ENCODE data around the gene DPH3. TPM values are rescaled to one million over a fixed set of nuclear protein-coding genes. Genes with fewer than 3 reads are reported as not detected.

DPH3 gene
- total and polyA plus RNA-seq, 2 experiments from 2014 or later, result 15.3 to 84.3 TPM

DNA sequence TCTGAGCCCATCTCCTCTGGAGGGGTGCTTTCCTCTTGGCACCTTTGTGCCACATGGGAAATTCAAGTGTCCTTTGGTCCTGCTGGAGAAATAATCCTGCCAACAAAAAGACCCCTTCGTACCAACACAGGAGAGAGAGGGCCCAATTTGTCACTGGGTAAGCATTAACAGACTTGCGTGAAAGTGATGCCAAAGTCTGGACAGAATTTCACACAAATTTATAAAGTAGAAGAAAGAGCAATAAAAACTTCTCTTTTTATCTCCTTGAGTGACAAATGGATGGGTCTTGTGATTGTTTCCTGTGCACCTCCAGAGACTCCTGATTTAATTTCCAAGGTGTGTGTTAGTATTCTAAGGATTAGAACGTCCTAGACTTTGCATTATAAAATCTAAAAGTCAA is 14.9 kb downstream of the DPH3 start (continued):
- TF ChIP-seq, protein P1, sequence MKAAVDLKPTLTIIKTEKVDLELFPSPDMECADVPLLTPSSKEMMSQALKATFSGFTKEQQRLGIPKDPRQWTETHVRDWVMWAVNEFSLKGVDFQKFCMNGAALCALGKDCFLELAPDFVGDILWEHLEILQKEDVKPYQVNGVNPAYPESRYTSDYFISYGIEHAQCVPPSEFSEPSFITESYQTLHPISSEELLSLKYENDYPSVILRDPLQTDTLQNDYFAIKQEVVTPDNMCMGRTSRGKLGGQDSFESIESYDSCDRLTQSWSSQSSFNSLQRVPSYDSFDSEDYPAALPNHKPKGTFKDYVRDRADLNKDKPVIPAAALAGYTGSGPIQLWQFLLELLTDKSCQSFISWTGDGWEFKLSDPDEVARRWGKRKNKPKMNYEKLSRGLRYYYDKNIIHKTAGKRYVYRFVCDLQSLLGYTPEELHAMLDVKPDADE (IDR thresholded peaks at IDR 0.05), result no peak
- TF ChIP-seq, protein P2, sequence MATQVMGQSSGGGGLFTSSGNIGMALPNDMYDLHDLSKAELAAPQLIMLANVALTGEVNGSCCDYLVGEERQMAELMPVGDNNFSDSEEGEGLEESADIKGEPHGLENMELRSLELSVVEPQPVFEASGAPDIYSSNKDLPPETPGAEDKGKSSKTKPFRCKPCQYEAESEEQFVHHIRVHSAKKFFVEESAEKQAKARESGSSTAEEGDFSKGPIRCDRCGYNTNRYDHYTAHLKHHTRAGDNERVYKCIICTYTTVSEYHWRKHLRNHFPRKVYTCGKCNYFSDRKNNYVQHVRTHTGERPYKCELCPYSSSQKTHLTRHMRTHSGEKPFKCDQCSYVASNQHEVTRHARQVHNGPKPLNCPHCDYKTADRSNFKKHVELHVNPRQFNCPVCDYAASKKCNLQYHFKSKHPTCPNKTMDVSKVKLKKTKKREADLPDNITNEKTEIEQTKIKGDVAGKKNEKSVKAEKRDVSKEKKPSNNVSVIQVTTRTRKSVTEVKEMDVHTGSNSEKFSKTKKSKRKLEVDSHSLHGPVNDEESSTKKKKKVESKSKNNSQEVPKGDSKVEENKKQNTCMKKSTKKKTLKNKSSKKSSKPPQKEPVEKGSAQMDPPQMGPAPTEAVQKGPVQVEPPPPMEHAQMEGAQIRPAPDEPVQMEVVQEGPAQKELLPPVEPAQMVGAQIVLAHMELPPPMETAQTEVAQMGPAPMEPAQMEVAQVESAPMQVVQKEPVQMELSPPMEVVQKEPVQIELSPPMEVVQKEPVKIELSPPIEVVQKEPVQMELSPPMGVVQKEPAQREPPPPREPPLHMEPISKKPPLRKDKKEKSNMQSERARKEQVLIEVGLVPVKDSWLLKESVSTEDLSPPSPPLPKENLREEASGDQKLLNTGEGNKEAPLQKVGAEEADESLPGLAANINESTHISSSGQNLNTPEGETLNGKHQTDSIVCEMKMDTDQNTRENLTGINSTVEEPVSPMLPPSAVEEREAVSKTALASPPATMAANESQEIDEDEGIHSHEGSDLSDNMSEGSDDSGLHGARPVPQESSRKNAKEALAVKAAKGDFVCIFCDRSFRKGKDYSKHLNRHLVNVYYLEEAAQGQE (IDR thresholded peaks at IDR 0.05; ENCODE audit: unreplicated experiment), result no peak

DNA sequence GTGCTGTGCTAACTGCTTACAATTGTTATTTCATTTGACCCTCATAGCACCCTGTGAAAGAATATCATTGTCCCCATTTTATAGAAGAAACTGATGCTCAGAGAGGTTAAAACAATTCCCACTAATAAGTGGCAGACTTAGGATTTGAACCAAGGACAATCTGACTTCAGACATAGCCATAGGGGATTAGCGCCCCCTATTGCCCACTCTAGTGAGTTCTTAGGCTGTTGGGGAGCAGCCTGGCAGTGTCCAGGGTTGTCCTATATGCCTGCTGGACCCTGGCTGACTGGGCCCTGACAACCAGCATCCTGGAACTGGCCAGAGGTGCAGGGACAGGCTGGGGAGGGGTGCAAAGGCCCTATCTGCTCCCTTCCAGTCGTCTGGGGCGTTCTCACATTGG is 15.4 kb downstream of the DPH3 start:
- Histone ChIP-seq H3K4me3 (no peak overlapping the region), H3K79me2 (replicated peaks; ENCODE audit: insufficient read depth) (no peaks in the 10 kb centered on the region)

More for the DNA sequence above, 15.4 kb downstream of the DPH3 start:
- Histone ChIP-seq H3F3A (replicated peaks; ENCODE audit: low read depth) (no peaks in the 10 kb centered on the region), H3K4me1 (ENCODE audit: insufficient read depth) (no peaks in the 10 kb centered on the region), H3K4me2 (no peak overlapping the region), H4K20me1 (replicated peaks; ENCODE audit: insufficient read depth) (no peaks in the 10 kb centered on the region; the same call in 1 of the 2 replicates), H2AFZ (no peak overlapping the region), H3K36me3 (ENCODE audit: insufficient read depth) (no peaks in the 10 kb centered on the region), H3K27ac (ENCODE audit: low read depth) (no peak overlapping the region), H3K27me3 (ENCODE audit: insufficient read depth) (no peaks in the 10 kb centered on the region), H3K9me2 (ENCODE audit: insufficient read depth) (no peaks in the 10 kb centered on the region)
- peaks cover 4% of the 10 kb centered on the region; the same call in 2 of the 3 replicates for H3K4me1 Mint-ChIP-seq
- DNase-seq (ENCODE audit: low spot score) (peak; percentile 86), ATAC-seq (peak; percentile 79)
- no peak overlapping the region for H3K4me3 Mint-ChIP-seq
- peaks cover 11% of the 10 kb centered on the region for H3K27me3 Mint-ChIP-seq (ENCODE audit: insufficient read depth, low read depth, poor library complexity)
- H3K36me3 Mint-ChIP-seq (ENCODE audit: low read depth), result no peaks in the 10 kb centered on the region
- TF ChIP-seq, protein P3, sequence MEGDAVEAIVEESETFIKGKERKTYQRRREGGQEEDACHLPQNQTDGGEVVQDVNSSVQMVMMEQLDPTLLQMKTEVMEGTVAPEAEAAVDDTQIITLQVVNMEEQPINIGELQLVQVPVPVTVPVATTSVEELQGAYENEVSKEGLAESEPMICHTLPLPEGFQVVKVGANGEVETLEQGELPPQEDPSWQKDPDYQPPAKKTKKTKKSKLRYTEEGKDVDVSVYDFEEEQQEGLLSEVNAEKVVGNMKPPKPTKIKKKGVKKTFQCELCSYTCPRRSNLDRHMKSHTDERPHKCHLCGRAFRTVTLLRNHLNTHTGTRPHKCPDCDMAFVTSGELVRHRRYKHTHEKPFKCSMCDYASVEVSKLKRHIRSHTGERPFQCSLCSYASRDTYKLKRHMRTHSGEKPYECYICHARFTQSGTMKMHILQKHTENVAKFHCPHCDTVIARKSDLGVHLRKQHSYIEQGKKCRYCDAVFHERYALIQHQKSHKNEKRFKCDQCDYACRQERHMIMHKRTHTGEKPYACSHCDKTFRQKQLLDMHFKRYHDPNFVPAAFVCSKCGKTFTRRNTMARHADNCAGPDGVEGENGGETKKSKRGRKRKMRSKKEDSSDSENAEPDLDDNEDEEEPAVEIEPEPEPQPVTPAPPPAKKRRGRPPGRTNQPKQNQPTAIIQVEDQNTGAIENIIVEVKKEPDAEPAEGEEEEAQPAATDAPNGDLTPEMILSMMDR (conservative IDR thresholded peaks at IDR 0.05; ENCODE audit: low read depth in 2 of 2), result peak; percentile 82 to 85
- TF ChIP-seq STAT1 (IDR thresholded peaks at IDR 0.05; ENCODE audit: unreplicated experiment), result no peak
- TF ChIP-seq CREB1 (CRISPR knock-in tag; IDR thresholded peaks at IDR 0.05; ENCODE audit: low read depth), result no peak
- no peak for TF ChIP-seq JUNB (IDR thresholded peaks at IDR 0.05; ENCODE audit: unreplicated experiment)
- TF ChIP-seq, protein P1 (IDR thresholded peaks at IDR 0.05), result no peak
- no peak for TF ChIP-seq POLR2AphosphoS5 (IDR thresholded peaks at IDR 0.05; ENCODE audit: low read depth)
- TF ChIP-seq, protein P4, sequence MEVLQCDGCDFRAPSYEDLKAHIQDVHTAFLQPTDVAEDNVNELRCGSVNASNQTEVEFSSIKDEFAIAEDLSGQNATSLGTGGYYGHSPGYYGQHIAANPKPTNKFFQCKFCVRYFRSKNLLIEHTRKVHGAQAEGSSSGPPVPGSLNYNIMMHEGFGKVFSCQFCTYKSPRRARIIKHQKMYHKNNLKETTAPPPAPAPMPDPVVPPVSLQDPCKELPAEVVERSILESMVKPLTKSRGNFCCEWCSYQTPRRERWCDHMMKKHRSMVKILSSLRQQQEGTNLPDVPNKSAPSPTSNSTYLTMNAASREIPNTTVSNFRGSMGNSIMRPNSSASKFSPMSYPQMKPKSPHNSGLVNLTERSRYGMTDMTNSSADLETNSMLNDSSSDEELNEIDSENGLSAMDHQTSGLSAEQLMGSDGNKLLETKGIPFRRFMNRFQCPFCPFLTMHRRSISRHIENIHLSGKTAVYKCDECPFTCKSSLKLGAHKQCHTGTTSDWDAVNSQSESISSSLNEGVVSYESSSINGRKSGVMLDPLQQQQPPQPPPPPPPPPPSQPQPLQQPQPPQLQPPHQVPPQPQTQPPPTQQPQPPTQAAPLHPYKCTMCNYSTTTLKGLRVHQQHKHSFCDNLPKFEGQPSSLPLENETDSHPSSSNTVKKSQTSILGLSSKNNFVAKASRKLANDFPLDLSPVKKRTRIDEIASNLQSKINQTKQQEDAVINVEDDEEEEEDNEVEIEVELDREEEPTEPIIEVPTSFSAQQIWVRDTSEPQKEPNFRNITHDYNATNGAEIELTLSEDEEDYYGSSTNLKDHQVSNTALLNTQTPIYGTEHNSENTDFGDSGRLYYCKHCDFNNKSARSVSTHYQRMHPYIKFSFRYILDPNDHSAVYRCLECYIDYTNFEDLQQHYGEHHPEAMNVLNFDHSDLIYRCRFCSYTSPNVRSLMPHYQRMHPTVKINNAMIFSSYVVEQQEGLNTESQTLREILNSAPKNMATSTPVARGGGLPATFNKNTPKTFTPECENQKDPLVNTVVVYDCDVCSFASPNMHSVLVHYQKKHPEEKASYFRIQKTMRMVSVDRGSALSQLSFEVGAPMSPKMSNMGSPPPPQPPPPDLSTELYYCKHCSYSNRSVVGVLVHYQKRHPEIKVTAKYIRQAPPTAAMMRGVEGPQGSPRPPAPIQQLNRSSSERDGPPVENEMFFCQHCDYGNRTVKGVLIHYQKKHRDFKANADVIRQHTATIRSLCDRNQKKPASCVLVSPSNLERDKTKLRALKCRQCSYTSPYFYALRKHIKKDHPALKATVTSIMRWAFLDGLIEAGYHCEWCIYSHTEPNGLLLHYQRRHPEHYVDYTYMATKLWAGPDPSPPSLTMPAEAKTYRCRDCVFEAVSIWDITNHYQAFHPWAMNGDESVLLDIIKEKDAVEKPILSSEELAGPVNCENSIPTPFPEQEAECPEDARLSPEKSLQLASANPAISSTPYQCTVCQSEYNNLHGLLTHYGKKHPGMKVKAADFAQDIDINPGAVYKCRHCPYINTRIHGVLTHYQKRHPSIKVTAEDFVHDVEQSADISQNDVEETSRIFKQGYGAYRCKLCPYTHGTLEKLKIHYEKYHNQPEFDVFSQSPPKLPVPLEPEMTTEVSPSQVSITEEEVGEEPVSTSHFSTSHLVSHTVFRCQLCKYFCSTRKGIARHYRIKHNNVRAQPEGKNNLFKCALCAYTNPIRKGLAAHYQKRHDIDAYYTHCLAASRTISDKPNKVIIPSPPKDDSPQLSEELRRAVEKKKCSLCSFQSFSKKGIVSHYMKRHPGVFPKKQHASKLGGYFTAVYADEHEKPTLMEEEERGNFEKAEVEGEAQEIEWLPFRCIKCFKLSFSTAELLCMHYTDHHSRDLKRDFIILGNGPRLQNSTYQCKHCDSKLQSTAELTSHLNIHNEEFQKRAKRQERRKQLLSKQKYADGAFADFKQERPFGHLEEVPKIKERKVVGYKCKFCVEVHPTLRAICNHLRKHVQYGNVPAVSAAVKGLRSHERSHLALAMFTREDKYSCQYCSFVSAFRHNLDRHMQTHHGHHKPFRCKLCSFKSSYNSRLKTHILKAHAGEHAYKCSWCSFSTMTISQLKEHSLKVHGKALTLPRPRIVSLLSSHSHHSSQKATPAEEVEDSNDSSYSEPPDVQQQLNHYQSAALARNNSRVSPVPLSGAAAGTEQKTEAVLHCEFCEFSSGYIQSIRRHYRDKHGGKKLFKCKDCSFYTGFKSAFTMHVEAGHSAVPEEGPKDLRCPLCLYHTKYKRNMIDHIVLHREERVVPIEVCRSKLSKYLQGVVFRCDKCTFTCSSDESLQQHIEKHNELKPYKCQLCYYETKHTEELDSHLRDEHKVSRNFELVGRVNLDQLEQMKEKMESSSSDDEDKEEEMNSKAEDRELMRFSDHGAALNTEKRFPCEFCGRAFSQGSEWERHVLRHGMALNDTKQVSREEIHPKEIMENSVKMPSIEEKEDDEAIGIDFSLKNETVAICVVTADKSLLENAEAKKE (CRISPR knock-in tag; IDR thresholded peaks at IDR 0.05), result no peak
- TF ChIP-seq EZH2phosphoT487 (IDR thresholded peaks at IDR 0.05; ENCODE audit: unreplicated experiment), result no peak
- TF ChIP-seq NANOG (IDR thresholded peaks at IDR 0.05; ENCODE audit: borderline replicate concordance), result no peak
- no peak overlapping the region for H3K27ac Mint-ChIP-seq
- H3K9me3 Mint-ChIP-seq, result no peaks in the 10 kb centered on the region
